ENCODE results near the gene CLTB. TPM values are rescaled to one million over a fixed set of nuclear protein-coding genes. Genes with fewer than 3 reads are reported as not detected.
"Not testable (repeated sequence)": the region's sequence is repeated elsewhere in the genome, so short reads cannot be mapped to it uniquely, and the experiment has no call there.

The CLTB gene
- polyA plus RNA-seq (2013, experiment 1 of 2; ENCODE audit: insufficient read length) = 63.1 TPM
- 61.2 TPM for polyA plus RNA-seq (2013, experiment 2 of 2; ENCODE audit: insufficient read length)

GRCh38 chr5:176415952-176416924 lies at the start of gene CLTB:
CLTB (minus strand) TSS chr5:176416539; CDS start chr5:176416363, 176 bp downstream.
- DNase-seq = peak; percentile 86

- no peak for DNase-seq
These were observed 46.9 kb upstream of the CLTB start for GRCh38 chr5:176463113-176463764.

- no peak for DNase-seq
These were observed 45.0 kb upstream of the CLTB start for GRCh38 chr5:176461349-176461748.

GRCh38 chr5:176458904-176459561 lies 42.7 kb upstream of the CLTB start:
- DNase-seq = peak; percentile 18

- no peak for DNase-seq
These were observed 38.5 kb upstream of the CLTB start for GRCh38 chr5:176454724-176455394.

- DNase-seq = no peak
These were observed 33.7 kb upstream of the CLTB start for GRCh38 chr5:176450077-176450476.

GRCh38 chr5:176447978-176448608 lies 31.8 kb upstream of the CLTB start, which contains the start of gene FAF2:
FAF2 (plus strand) TSS chr5:176448385; CDS start chr5:176448408, 23 bp downstream.
- DNase-seq = peak; percentile 99

- DNase-seq = no peak
These were observed 31.2 kb upstream of the CLTB start for GRCh38 chr5:176447591-176447977.

GRCh38 chr5:176446884-176447590 lies 30.7 kb upstream of the CLTB start:
- DNase-seq = no peak

- no peak for DNase-seq
These were observed 29.8 kb upstream of the CLTB start for GRCh38 chr5:176446028-176446665.

GRCh38 chr5:176444742-176445141 lies 28.4 kb upstream of the CLTB start:
- no peak for DNase-seq

- DNase-seq = not testable (repeated sequence)
These were observed 26.6 kb upstream of the CLTB start for GRCh38 chr5:176442911-176443310.

GRCh38 chr5:176441921-176442323 lies 25.6 kb upstream of the CLTB start:
- DNase-seq = peak; percentile 14

- DNase-seq = no peak
These were observed 24.8 kb upstream of the CLTB start for GRCh38 chr5:176440927-176441706.

GRCh38 chr5:176438959-176439757 lies 22.8 kb upstream of the CLTB start:
- peak; percentile 92 for DNase-seq

GRCh38 chr5:176436656-176437055 lies 20.3 kb upstream of the CLTB start:
- DNase-seq = peak; percentile 75

- no peak for DNase-seq
These were observed 16.4 kb upstream of the CLTB start for GRCh38 chr5:176432707-176433106.

GRCh38 chr5:176429972-176430371 lies 13.6 kb upstream of the CLTB start:
- DNase-seq = no peak

- peak; percentile 23 for DNase-seq
These were observed 11.6 kb upstream of the CLTB start for GRCh38 chr5:176427971-176428370.

Measured in fibroblast of skin of scalp (primary cell).